ENCODE data around the gene TAS2R41.

The TAS2R41 gene, protein sequence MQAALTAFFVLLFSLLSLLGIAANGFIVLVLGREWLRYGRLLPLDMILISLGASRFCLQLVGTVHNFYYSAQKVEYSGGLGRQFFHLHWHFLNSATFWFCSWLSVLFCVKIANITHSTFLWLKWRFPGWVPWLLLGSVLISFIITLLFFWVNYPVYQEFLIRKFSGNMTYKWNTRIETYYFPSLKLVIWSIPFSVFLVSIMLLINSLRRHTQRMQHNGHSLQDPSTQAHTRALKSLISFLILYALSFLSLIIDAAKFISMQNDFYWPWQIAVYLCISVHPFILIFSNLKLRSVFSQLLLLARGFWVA

GRCh38 chr7:143477501-143478150 is at the start of gene TAS2R41:
Gene TAS2R41, plus strand, starts transcription at chr7:143477873. Its CDS starts 0 bp downstream, at chr7:143477873.
- DNase-seq: no peak

- DNase-seq: no peak
These were observed 47.6 kb upstream of the TAS2R41 start for GRCh38 chr7:143429770-143430698.

DNA sequence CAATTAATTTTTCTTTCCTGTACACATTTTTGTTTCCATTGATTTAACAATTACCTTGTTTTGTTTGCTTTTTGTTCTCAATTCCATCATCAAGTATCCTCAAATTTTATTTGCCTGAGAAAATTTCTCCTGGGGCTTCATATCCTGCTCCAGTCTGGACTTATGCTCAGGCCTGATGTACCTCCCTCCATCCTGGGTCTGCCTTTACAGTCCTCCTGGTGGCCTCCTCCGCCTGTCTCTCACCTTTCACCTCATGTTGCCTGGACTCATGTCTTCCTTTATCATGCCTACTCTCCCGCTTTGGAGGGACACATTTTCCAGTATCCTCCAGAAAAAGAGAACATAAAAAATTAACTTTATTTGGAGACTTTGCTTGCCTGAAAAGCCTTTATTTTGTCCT is 46.6 kb upstream of the TAS2R41 start:
- DNase-seq: no peak

- DNase-seq: no peak
These were observed 43.9 kb upstream of the TAS2R41 start for GRCh38 chr7:143433759-143434158.

DNA sequence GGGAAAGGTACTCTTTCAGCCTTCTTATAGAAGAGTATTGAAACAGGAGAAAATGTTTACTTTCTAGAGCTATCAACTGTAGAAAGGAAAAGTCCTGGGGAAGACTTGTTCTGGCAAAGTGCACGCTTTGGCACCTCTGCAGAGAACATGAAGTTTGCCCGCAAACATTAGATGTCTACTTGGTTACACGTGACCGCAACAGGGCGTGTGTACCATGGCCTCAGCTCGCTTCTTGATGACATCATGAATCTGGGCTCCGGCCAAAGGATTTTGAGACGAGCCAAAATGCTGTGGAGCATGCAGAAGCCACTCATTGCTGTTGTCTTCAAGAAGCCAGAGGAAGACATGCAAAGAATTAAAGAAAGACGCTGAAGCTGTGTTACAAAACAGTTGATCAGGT is 43.0 kb upstream of the TAS2R41 start:
- DNase-seq: no peak

DNA sequence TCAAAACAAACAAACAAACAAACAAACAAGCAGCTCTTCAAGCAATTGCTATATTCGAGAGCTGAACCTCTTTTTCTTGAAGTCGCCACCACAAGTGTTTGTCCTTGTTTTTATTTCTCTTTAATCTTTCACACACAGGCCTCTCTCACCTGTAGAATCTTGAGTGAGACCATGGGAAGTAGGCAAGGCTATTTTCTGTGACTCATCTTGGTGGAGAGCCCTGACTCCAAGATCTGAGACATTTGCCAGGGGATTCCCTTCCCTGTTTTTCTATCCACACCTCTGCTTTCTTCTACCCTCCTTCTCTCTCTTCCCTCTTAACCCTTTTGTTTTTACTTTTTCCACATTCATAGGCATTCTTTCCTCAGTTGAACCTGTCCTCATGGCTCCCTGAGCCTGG is 42.4 kb upstream of the TAS2R41 start:
- DNase-seq: no peak

- DNase-seq: no peak
These were observed 41.2 kb upstream of the TAS2R41 start for GRCh38 chr7:143436325-143436946.

GRCh38 chr7:143437578-143437977 is 40.1 kb upstream of the TAS2R41 start:
- no peak for DNase-seq

- DNase-seq: no peak
These were observed 37.8 kb upstream of the TAS2R41 start for GRCh38 chr7:143439866-143440265.

GRCh38 chr7:143443153-143443552 is 34.5 kb upstream of the TAS2R41 start, which contains the start of gene TAS2R60:
Gene TAS2R60, plus strand, starts transcription at chr7:143443453. Its CDS starts 0 bp downstream, at chr7:143443453.
- DNase-seq: no peak

GRCh38 chr7:143444063-143444782 is 33.5 kb upstream of the TAS2R41 start:
- no peak for DNase-seq

GRCh38 chr7:143444785-143445184 is 32.9 kb upstream of the TAS2R41 start:
- no peak for DNase-seq

DNA sequence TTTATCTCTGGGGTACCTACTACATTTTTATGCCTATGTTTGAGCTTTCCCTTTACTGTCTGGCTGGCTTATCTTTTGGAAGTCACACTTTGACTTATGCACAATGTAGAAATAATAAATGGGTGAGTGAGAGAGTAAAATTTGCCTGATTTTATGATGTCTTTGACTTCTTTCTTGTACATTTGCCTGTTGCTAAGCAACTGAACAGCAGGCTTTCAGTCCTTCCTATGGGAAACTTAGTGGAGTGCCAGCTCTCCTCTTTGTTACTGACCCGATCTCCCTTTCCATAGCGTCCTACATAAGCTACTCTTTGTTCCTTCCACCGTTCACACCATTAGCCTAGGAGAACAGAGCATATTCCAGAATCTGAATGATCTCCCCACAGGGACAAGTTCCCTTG is 30.2 kb upstream of the TAS2R41 start:
- DNase-seq: no peak

DNA sequence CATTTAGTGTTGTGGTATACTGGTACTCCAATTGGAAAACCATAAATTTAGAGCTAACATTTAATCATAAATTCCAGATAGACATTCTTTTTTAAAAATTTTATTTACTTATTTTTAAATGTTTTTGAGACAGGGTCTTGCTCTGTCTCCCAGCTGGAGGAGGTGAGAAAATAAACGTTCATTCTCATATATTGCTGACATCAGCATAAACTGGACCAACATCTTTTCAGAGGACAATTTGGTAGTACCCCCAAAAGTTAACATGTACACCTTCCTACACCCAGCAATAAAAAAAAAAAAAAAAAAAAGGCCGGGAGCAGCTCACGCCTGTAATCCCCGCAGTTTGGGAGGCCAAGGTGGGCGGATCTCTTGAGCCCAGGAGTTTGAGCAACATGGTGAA is 29.2 kb upstream of the TAS2R41 start:
- DNase-seq: no peak

DNA sequence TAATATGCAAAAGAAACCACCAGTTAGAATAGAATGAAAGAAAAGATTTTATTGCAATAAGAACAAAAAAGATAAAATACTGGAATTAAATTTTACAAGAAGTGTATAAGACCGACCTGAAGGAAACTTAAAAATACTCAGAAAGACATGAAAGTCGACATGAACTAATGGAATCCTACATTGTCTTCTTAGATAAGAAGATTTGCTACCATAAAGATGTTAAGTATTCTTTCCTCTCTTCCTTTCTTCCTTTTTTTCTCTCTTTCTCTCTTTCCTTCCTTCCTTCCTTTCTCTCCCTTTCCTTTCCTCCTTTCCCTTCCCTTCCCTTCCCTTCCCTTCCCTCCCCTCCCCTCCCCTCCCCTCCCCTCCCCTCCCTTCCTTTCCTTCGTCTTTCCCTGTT is 27.9 kb upstream of the TAS2R41 start:
- no peak for DNase-seq

DNA sequence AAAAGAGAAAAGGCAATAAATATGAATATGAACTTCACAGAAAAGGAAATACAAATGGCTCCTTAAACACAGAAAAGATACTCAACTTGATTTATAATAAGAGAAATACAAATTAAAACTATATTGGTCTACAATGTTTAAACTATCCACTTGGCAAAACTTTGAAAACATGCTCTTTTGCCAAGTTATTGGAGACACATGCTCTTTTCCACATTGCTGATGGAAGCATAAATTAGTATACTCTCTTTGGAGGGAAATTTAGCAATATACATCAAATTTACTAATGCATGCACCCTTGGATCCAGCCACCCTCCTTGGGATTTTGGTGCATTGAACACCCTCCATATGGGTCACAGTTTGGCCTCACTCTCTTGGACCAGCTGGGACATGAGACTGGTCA is 26.6 kb upstream of the TAS2R41 start:
- no peak for DNase-seq

DNA sequence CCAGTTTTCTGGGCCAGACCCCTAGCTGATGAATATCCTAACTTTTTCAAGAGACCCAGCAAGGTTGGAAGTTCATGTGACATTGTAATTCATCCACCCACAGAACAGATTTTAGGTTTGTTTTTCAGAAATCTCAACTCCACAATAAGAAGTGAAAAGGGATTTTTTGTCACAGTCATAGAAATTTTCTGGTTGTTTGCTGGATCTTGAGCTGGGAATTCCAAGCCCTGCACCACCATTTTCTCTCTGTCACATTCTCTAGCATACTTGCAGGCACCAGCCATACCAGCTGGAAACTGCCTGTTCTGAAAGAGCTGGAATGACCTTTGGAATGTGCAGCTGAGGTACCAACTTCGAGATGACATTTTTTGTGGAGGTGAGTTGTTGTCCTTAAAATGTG is 25.9 kb upstream of the TAS2R41 start:
- DNase-seq: no peak

DNA sequence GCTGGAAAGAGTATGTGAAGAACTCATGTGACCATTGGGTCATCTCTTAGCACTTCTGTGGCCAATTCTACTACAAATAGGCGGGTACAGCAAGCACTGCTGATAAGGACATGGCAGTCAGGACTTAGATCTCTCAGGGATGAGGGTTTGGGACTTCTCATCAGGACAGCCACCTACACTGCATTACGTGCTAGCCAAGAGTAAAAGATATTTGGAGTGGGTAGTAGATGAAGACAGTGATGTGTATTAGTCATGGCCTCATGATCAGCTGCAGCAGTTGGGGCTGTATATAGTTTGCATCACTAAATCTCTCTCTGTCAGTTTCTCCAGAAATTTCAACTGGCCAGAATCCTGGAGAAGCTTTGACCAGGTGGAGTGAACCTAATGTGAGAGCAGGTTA is 25.2 kb upstream of the TAS2R41 start:
- no peak for DNase-seq

GRCh38 chr7:143454091-143454680 is 23.5 kb upstream of the TAS2R41 start:
- DNase-seq: no peak

DNA sequence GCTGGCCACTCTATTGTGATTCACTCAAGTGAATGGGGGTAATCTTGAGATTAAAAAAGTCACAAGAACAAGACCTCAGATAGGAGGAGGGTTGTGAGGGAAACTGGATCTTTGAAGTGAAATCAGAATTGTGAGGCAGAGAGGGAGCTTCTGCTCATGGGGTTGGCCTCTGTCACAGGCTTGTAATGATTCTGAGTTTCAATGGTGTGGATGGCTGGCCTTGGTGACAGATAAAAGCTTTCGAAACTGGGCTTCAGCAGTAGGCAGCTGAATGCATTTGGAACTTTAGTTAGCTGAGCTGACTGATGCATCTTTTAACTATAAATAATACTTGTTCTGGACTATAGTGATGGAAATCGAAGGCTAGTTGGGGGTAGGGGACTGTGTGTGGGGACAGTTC is 22.2 kb upstream of the TAS2R41 start:
- no peak for DNase-seq

DNA sequence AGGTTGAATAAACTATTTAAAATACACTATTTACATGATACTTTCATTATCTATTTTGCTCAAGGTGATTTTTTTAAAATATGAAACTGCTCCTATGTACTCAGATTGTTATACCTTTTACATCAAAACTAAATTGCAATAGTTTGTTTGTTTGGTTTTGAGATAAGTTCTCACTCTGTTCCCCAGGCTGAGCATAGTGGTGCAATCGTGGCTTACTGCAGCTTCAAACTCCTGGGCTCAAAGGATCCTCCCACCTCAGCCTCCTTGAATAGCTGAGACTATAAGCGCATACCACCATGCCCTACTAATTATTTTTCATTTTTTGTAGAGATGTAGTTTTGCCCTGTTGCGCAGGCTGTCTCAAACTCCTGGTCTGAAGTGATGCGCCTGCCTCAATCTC is 21.7 kb upstream of the TAS2R41 start:
- DNase-seq: no peak
